ENCODE measurements around the gene EIF3B. TPM values are rescaled to one million over a fixed set of nuclear protein-coding genes. Genes with fewer than 3 reads are reported as not detected.
"Not testable (repeated sequence)": the region's sequence is repeated elsewhere in the genome, so short reads cannot be mapped to it uniquely, and the experiment has no call there.

Gene EIF3B
- 209 TPM for polyA plus RNA-seq (2013, experiment 1 of 4)
- polyA plus RNA-seq (2013, experiment 2 of 4), result 213 TPM
- 143 TPM for polyA plus RNA-seq (2013, experiment 3 of 4)
- 145 TPM for polyA plus RNA-seq (2013, experiment 4 of 4)

GRCh38 chr7:2354186-2354938, at the start of gene EIF3B:
EIF3B (plus strand) TSS chr7:2354827; CDS start chr7:2354922, 95 bp downstream.
- Histone ChIP-seq H3K27me3 (ENCODE audit: control insufficient read depth, insufficient read depth, low read length, poor library complexity, severe bottlenecking) (no peaks in the 10 kb centered on the region), H3K27ac (ENCODE audit: insufficient read depth, low read depth, low read length, poor library complexity, severe bottlenecking) (peak within 1 kb of the TSS; percentile 100), H3K36me3 (ENCODE audit: control insufficient read depth, insufficient read depth, low read length) (no peaks in the 10 kb centered on the region), H3K4me1 (ENCODE audit: control insufficient read depth, insufficient read depth, low read length) (peaks cover 6% of the 10 kb centered on the region), H3K4me3 (ENCODE audit: insufficient read depth, low read depth, low read length) (peak within 1 kb of the TSS; percentile 94), H3K9me3 (ENCODE audit: control insufficient read depth, low read length) (no peaks in the 10 kb centered on the region)
- 0% methylated on average over 55 of the region's 55 CpGs for WGBS, 2 experiments

- H3K9me3 ChIP-seq (ENCODE audit: control insufficient read depth, low read length); H3K4me3 ChIP-seq (ENCODE audit: insufficient read depth, low read depth, low read length); H3K36me3 ChIP-seq (ENCODE audit: control insufficient read depth, insufficient read depth, low read length); H3K27me3 ChIP-seq (ENCODE audit: control insufficient read depth, insufficient read depth, low read length, poor library complexity, severe bottlenecking); H3K4me1 ChIP-seq (ENCODE audit: control insufficient read depth, insufficient read depth, low read length); H3K27ac ChIP-seq (ENCODE audit: insufficient read depth, low read depth, low read length, poor library complexity, severe bottlenecking): not testable (repeated sequence)
- 92 to 94% methylated on average over 5 to 6 of the region's 6 CpGs for WGBS, 2 experiments
Measured at GRCh38 chr7:2305258-2305657, 49.4 kb upstream of the EIF3B start.

DNA sequence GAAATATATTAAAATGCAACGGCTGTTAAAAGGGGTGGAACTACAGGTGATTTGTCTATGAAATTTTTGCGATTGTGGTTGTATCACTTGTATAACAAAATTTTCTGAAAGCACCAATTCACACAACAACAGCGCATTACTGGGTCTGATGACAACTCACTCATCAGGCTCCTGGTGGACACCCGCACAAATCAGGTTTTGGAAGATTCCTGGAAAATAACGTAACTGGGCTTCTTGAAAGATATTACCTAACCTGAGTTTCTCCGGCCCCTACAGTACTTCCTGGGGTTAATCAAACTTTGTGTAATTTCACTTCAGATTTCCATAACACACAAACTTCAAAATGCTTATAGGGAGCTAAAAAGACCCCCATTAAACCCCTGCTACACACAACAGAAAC, 47.9 kb upstream of the EIF3B start:
- Histone ChIP-seq H3K27me3 (ENCODE audit: control insufficient read depth, insufficient read depth, low read length, poor library complexity, severe bottlenecking) (no peaks in the 10 kb centered on the region), H3K4me3 (ENCODE audit: insufficient read depth, low read depth, low read length) (no peak overlapping the region), H3K9me3 (ENCODE audit: control insufficient read depth, low read length) (no peaks in the 10 kb centered on the region), H3K4me1 (ENCODE audit: control insufficient read depth, insufficient read depth, low read length) (peaks cover 7% of the 10 kb centered on the region), H3K27ac (ENCODE audit: insufficient read depth, low read depth, low read length, poor library complexity, severe bottlenecking) (no peak overlapping the region), H3K36me3 (ENCODE audit: control insufficient read depth, insufficient read depth, low read length) (no peaks in the 10 kb centered on the region)
- WGBS, 2 experiments, result 94 to 95% methylated on average over 4 to 6 of the region's 6 CpGs

DNA sequence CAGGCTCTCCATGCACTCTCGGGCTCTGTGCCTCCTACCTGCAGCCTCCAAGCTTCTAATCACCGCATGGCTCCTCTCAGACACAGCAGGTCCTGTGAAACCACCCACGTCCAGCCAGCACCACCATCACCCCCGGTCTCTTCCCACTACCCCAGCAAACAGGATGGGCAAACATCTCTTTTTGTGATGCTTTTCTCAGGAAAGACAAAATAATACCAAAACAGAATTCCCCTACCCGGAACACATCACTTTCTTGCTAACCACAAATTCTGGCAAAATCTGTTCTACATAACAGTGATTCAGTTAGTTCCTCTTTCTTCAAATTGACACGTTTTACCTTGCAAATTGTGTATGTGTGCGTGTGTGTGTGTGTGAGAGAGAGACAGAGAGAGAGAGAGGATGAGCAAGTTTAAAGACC, 46.9 kb upstream of the EIF3B start:
- no peak overlapping the region for H3K27ac ChIP-seq (ENCODE audit: insufficient read depth, low read depth, low read length, poor library complexity, severe bottlenecking)
- no peak overlapping the region for H3K4me3 ChIP-seq (ENCODE audit: insufficient read depth, low read depth, low read length)
- no peaks in the 10 kb centered on the region for H3K36me3 ChIP-seq (ENCODE audit: control insufficient read depth, insufficient read depth, low read length)
- H3K27me3 ChIP-seq (ENCODE audit: control insufficient read depth, insufficient read depth, low read length, poor library complexity, severe bottlenecking), result no peaks in the 10 kb centered on the region
- no peaks in the 10 kb centered on the region for H3K9me3 ChIP-seq (ENCODE audit: control insufficient read depth, low read length)
- WGBS, 2 experiments, result 81 to 83% methylated on average over 7 of the region's 7 CpGs
- H3K4me1 ChIP-seq (ENCODE audit: control insufficient read depth, insufficient read depth, low read length), result peaks cover 7% of the 10 kb centered on the region

GRCh38 chr7:2309889-2310331, 44.7 kb upstream of the EIF3B start:
- H3K9me3 ChIP-seq (ENCODE audit: control insufficient read depth, low read length), result no peaks in the 10 kb centered on the region
- WGBS, 2 experiments, result 46 to 49% methylated on average over 20 of the region's 20 CpGs
- no peaks in the 10 kb centered on the region for H3K36me3 ChIP-seq (ENCODE audit: control insufficient read depth, insufficient read depth, low read length)
- H3K27me3 ChIP-seq (ENCODE audit: control insufficient read depth, insufficient read depth, low read length, poor library complexity, severe bottlenecking), result no peaks in the 10 kb centered on the region
- H3K4me1 ChIP-seq (ENCODE audit: control insufficient read depth, insufficient read depth, low read length), result peaks cover 13% of the 10 kb centered on the region
- H3K4me3 ChIP-seq (ENCODE audit: insufficient read depth, low read depth, low read length), result no peak overlapping the region
- peak overlapping the region; percentile 84 for H3K27ac ChIP-seq (ENCODE audit: insufficient read depth, low read depth, low read length, poor library complexity, severe bottlenecking)

DNA sequence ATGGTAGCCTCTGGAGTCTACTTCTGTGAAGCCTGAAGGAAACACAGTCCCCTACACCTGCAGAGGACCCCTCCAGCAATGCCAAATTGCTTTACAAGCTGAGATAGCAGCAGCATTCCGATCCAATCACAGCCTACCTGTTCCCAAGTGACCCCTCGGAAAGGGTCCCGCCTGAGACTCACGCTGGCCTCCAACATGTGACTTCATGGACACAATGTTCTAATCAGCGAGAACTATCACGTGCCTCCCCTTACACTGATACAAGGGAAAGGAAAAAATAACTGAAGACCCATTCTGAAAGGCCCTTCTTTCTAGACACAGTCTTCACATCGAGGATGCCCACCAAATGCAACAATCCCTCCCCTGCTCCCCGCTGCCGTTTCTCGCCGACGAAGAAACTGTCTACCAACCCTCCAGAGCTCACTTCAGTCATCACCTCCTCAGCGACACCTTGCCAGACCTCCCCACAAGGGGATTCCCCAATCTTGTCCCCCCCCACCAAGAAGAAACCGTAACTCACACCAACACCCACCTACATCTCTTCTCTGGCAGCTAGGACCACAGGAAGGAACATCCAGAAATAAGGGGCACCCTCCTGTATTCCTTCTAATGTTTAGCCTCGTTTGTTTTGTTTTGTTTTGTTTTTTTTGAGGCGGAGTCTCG, 42.2 kb upstream of the EIF3B start:
- Histone ChIP-seq H3K27me3 (ENCODE audit: control insufficient read depth, insufficient read depth, low read length, poor library complexity, severe bottlenecking) (no peaks in the 10 kb centered on the region), H3K4me1 (ENCODE audit: control insufficient read depth, insufficient read depth, low read length) (peaks cover 13% of the 10 kb centered on the region), H3K4me3 (ENCODE audit: insufficient read depth, low read depth, low read length) (no peak overlapping the region), H3K36me3 (ENCODE audit: control insufficient read depth, insufficient read depth, low read length) (no peaks in the 10 kb centered on the region), H3K27ac (ENCODE audit: insufficient read depth, low read depth, low read length, poor library complexity, severe bottlenecking) (no peak overlapping the region), H3K9me3 (ENCODE audit: control insufficient read depth, low read length) (no peaks in the 10 kb centered on the region)
- WGBS, 2 experiments, result 94 to 95% methylated on average over 17 of the region's 17 CpGs

DNA sequence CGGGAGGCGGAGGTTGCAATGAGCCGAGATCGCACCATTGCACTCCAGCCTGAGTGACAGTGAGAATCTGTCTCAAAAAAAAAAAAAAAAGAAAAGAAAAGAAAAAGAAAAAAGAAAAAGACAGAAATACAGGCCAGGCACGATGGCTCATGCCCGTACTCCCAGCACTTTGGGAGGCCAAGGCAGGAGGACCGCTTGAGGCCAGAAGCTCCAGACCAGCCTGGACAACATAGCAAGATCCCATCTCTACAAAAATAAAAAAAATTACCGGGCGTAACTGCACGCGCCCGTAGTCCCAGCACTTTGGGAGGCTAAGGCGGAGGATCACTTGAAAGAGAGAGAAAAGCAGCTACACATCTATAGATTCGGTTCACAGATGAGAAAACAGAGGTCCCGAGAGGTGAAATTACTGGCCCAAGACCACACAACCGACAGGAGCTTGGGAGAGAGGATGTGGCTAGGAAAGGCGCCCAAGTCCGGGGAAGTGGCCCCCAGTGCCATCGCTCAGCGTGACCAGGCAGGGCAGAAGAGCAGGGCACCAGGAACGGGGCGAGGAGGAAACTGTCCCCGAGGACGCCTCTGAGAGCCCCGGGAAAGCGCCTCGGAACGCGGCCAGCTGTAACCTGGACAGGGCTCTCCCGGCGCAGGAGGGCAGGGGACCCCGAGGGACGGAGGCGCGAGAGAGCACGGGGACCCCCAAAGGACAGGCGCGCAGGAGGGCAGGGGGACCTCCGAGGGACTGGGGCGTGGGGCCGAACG, 41.0 kb upstream of the EIF3B start:
- peak overlapping the region; percentile 73 for H3K4me3 ChIP-seq (ENCODE audit: insufficient read depth, low read depth, low read length)
- 31 to 32% methylated on average over 42 of the region's 42 CpGs for WGBS, 2 experiments
- H3K27ac ChIP-seq (ENCODE audit: insufficient read depth, low read depth, low read length, poor library complexity, severe bottlenecking), result no peak overlapping the region
- no peaks in the 10 kb centered on the region for H3K9me3 ChIP-seq (ENCODE audit: control insufficient read depth, low read length)
- no peaks in the 10 kb centered on the region for H3K27me3 ChIP-seq (ENCODE audit: control insufficient read depth, insufficient read depth, low read length, poor library complexity, severe bottlenecking)
- H3K4me1 ChIP-seq (ENCODE audit: control insufficient read depth, insufficient read depth, low read length), result peaks cover 13% of the 10 kb centered on the region
- H3K36me3 ChIP-seq (ENCODE audit: control insufficient read depth, insufficient read depth, low read length), result no peaks in the 10 kb centered on the region

DNA sequence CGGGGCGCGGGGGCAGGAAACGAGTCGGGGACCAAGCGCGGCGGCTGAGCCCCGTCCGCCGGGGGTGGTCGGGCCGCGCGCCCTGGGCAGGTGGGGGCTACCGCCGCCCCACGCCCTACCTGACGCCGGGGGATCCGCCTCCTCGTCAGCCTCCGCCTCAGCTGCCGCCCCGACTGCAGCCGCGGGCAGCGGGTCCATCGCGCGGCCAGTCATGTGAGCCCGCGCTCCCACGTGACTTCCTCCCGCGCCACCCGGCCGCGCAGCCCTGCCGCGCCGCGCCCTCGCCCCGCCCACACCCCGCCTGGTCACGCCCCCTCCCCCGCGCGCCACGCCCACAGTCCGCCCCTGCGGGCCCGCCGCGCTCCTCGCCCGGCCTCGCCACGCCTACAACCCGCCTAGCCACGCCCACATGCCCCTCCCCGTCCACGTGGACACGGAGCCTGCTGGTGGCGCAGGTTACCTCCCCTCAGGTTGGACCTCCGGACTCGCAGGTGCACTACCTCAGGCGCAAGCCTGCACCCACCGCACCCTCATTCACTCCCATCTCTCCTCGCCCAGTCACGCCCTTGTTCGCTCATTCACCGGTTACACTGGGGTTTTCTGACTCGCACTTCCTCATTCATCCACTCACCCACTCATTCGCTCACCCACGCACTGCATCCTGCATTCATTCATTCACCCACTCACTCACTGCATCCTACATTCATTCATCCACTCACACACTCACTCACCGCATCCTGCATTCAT, 40.2 kb upstream of the EIF3B start, which contains the start of gene SNX8:
Gene SNX8, minus strand, starts transcription at position 233 of the 747 bp plus-strand sequence. Its CDS starts 20 bp downstream, at position 213.
- no peak within 1 kb of the TSS for H3K27ac ChIP-seq (ENCODE audit: insufficient read depth, low read depth, low read length, poor library complexity, severe bottlenecking)

GRCh38 chr7:2314956-2315530, 39.6 kb upstream of the EIF3B start:
- peaks cover 11% of the 10 kb centered on the region for H3K4me1 ChIP-seq (ENCODE audit: control insufficient read depth, insufficient read depth, low read length)
- H3K9me3 ChIP-seq (ENCODE audit: control insufficient read depth, low read length); H3K4me3 ChIP-seq (ENCODE audit: insufficient read depth, low read depth, low read length); H3K27me3 ChIP-seq (ENCODE audit: control insufficient read depth, insufficient read depth, low read length, poor library complexity, severe bottlenecking); H3K36me3 ChIP-seq (ENCODE audit: control insufficient read depth, insufficient read depth, low read length); H3K27ac ChIP-seq (ENCODE audit: insufficient read depth, low read depth, low read length, poor library complexity, severe bottlenecking): not testable (repeated sequence)
- 82% methylated on average over 3 of the region's 3 CpGs for WGBS, 2 experiments

More for the DNA sequence above, 40.2 kb upstream of the EIF3B start, which contains the start of gene SNX8:
- H3K4me3 ChIP-seq (ENCODE audit: insufficient read depth, low read depth, low read length), result peak within 1 kb of the TSS; percentile 73
- no peaks in the 10 kb centered on the region for H3K36me3 ChIP-seq (ENCODE audit: control insufficient read depth, insufficient read depth, low read length)
- WGBS, 2 experiments, result 3% methylated on average over 78 of the region's 78 CpGs
- peaks cover 13% of the 10 kb centered on the region for H3K4me1 ChIP-seq (ENCODE audit: control insufficient read depth, insufficient read depth, low read length)
- H3K9me3 ChIP-seq (ENCODE audit: control insufficient read depth, low read length), result no peaks in the 10 kb centered on the region
- no peaks in the 10 kb centered on the region for H3K27me3 ChIP-seq (ENCODE audit: control insufficient read depth, insufficient read depth, low read length, poor library complexity, severe bottlenecking)
